ENCODE results near the gene CCDC149. TPM values are rescaled to one million over a fixed set of nuclear protein-coding genes. Genes with fewer than 3 reads are reported as not detected.

Gene CCDC149
- total RNA-seq, 2 donors from 2014 or later = 13.3 to 13.5 TPM

GRCh38 chr4:24781999-24782745 lies 130.7 kb downstream of the CCDC149 start:
- DNase-seq = peak; percentile 42
- intact Hi-C loops (cut with DNase I) = no loop called here
- no peak for TF ChIP-seq CTCF (IDR thresholded peaks at IDR 0.05)
- Histone ChIP-seq H3K27me3 (no peaks in the 10 kb centered on the region), H3K4me3 (no peak overlapping the region), H3K36me3 (no peaks in the 10 kb centered on the region), H3K4me1 (no peaks in the 10 kb centered on the region), H3K9me3 (no peaks in the 10 kb centered on the region), H3K27ac (peak overlapping the region; percentile 76), H3K9ac (ENCODE audit: low read depth in 2 of 2, low read length in 2 of 2) (no peak overlapping the region)

GRCh38 chr4:24780936-24781495 lies 131.8 kb downstream of the CCDC149 start:
- Histone ChIP-seq H3K27ac (peak overlapping the region; percentile 76), H3K4me1 (no peaks in the 10 kb centered on the region), H3K9ac (ENCODE audit: low read depth in 2 of 2, low read length in 2 of 2) (no peak overlapping the region), H3K36me3 (no peaks in the 10 kb centered on the region), H3K27me3 (no peaks in the 10 kb centered on the region), H3K4me3 (no peak overlapping the region), H3K9me3 (no peaks in the 10 kb centered on the region)
- no peak for DNase-seq
- no peak for TF ChIP-seq CTCF (IDR thresholded peaks at IDR 0.05)
- intact Hi-C loops (cut with DNase I) = no loop called here

GRCh38 chr4:24778464-24779225 lies 134.2 kb downstream of the CCDC149 start:
- no peak for DNase-seq
- H3K4me3 ChIP-seq = no peak overlapping the region
- H3K27me3 ChIP-seq = no peaks in the 10 kb centered on the region
- no peak for TF ChIP-seq CTCF (IDR thresholded peaks at IDR 0.05)
- H3K9ac ChIP-seq (ENCODE audit: low read depth in 2 of 2, low read length in 2 of 2) = no peak overlapping the region
- intact Hi-C loops (cut with DNase I) = no loop called here
- no peaks in the 10 kb centered on the region for H3K36me3 ChIP-seq
- H3K9me3 ChIP-seq = no peaks in the 10 kb centered on the region
- H3K27ac ChIP-seq = no peak overlapping the region
- no peaks in the 10 kb centered on the region for H3K4me1 ChIP-seq

- DNase-seq = no peak
- intact Hi-C loops (cut with DNase I) = no loop called here
- no peaks in the 10 kb centered on the region for H3K27me3 ChIP-seq
- H3K9me3 ChIP-seq = no peaks in the 10 kb centered on the region
- H3K9ac ChIP-seq (ENCODE audit: low read depth in 2 of 2, low read length in 2 of 2) = no peak overlapping the region
- H3K36me3 ChIP-seq = no peaks in the 10 kb centered on the region
- no peak overlapping the region for H3K4me3 ChIP-seq
- TF ChIP-seq CTCF (IDR thresholded peaks at IDR 0.05) = no peak
- no peaks in the 10 kb centered on the region for H3K4me1 ChIP-seq
- H3K27ac ChIP-seq = no peak overlapping the region
Observed at GRCh38 chr4:24777536-24778463, 135.0 kb downstream of the CCDC149 start.

- H3K9me3 ChIP-seq = no peaks in the 10 kb centered on the region
- no peak overlapping the region for H3K27ac ChIP-seq
- H3K27me3 ChIP-seq = no peaks in the 10 kb centered on the region
- H3K9ac ChIP-seq (ENCODE audit: low read depth in 2 of 2, low read length in 2 of 2) = no peak overlapping the region
- intact Hi-C loops (cut with DNase I) = no loop called here
- DNase-seq = no peak
- H3K4me1 ChIP-seq = no peaks in the 10 kb centered on the region
- TF ChIP-seq CTCF (IDR thresholded peaks at IDR 0.05) = no peak
- no peak overlapping the region for H3K4me3 ChIP-seq
- H3K36me3 ChIP-seq = no peaks in the 10 kb centered on the region
Observed at GRCh38 chr4:24775750-24776149, 137.1 kb downstream of the CCDC149 start.
